Testis (tissue), 2 donors: ENCODE results near the gene LRRC1.

Experiments
- CTCF ChIP-seq, 3 experiments: fragments of 450-650 bp in 2 of 3; fragments of 200-600 bp in 1 of 3; sonication (generic) in 1 of 3; IDR thresholded peaks; one replicate each; pipeline ENCODE4 v1.5.1; 2016 to 2019; ENCODE audit warnings: antibody characterized with exemption in 3 of 3, mild to moderate bottlenecking in 2 of 3, moderate library complexity in 1 of 3
- POLR2A ChIP-seq: fragments of 450-650 bp; IDR thresholded peaks from one replicate; pipeline ENCODE4 v1.6.1; 2017; ENCODE audit warnings: antibody characterized with exemption, mild to moderate bottlenecking, moderate library complexity

- no peak for TF ChIP-seq POLR2A
- TF ChIP-seq CTCF (IDR thresholded peaks at IDR 0.05) = no peak
Measured at GRCh38 chr6:53813096-53813495, 18.3 kb downstream of the LRRC1 start.
